Retinal pigment epithelial cell (primary cell): ENCODE data around the gene WWTR1.

Experiments
- DNase-seq: peaks from one replicate; pipeline ENCODE4 v3.0.0-alpha.2; 2010; ENCODE audit warnings: low read depth
- H3K4me3 ChIP-seq: 2 replicates; pipeline ENCODE4 v1.5.1; 2011; ENCODE audit warnings: mild to moderate bottlenecking, low read length, control low read depth, moderate library complexity
- TF ChIP-seq, protein P1 (sequence below): conservative IDR thresholded peaks from 2 replicates; pipeline ENCODE4 v1.5.1; 2011; ENCODE audit warnings: low read depth, low read length, control low read depth, inconsistent platforms

WWTR1 gene

DNA sequence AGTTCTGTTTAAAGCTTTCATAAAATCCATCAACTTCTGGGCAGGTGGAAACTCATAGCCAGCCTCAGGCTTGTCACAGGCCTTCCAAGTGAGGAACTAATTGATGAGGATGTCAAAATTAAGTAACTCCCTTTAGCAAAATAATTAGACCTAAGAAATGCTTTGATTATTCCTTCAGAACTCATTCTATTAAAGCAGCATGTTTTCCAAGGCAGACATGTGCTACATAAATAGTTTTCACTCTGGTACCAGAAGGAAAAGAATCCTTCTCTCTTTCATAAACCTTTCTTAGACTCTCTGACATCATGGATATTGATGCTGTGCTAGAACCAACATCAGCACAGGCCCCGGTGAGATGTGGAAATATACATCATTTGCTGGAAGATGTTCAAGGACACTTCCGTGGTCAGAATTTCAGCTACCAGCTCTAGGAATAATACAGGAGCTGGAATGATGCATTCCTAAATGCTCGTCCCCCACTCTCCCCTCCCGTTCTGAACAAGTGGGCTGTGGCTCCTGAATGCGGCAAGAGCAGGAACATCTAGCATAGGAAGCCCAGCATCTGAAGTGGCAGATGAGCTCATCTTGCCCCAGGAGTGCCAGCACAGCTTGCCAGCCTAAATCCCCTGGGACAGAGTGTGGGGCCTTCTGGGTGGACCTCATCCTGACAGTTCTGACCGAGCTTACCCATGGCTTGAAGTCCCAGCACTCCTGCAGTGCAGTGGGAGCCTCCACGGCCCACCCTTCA is 82.4 kb downstream of the WWTR1 start:
- TF ChIP-seq, protein P1, sequence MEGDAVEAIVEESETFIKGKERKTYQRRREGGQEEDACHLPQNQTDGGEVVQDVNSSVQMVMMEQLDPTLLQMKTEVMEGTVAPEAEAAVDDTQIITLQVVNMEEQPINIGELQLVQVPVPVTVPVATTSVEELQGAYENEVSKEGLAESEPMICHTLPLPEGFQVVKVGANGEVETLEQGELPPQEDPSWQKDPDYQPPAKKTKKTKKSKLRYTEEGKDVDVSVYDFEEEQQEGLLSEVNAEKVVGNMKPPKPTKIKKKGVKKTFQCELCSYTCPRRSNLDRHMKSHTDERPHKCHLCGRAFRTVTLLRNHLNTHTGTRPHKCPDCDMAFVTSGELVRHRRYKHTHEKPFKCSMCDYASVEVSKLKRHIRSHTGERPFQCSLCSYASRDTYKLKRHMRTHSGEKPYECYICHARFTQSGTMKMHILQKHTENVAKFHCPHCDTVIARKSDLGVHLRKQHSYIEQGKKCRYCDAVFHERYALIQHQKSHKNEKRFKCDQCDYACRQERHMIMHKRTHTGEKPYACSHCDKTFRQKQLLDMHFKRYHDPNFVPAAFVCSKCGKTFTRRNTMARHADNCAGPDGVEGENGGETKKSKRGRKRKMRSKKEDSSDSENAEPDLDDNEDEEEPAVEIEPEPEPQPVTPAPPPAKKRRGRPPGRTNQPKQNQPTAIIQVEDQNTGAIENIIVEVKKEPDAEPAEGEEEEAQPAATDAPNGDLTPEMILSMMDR, result no peak
- no peak overlapping the region for H3K4me3 ChIP-seq
- no peak for DNase-seq

GRCh38 chr3:149572796-149573414 is 84.9 kb downstream of the WWTR1 start:
- no peak overlapping the region for H3K4me3 ChIP-seq
- DNase-seq, result no peak

DNA sequence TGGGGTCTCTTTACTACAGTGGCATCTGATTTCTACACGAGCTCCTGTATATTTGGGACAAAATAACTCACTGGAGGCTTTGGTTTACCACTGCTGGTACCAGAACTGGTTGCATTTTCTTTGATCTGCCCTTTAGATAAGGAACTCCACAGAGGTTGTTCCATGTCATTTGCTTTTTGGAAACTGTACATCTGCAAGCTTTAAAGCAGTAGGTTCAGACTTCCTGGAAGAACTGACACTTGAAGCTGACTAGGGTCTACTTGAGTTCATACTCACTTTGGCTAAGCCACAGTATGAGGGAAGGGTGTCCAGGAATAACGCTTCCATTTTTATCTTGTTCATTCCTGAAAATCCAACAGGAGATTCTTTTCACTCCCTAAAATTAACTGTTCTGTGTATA is 86.4 kb downstream of the WWTR1 start:
- TF ChIP-seq, protein P1, result no peak
- H3K4me3 ChIP-seq, result no peak overlapping the region
- DNase-seq, result no peak

More at GRCh38 chr3:149572796-149573414, 84.9 kb downstream of the WWTR1 start:
- TF ChIP-seq, protein P1, result no peak

GRCh38 chr3:149570016-149570415 is 87.8 kb downstream of the WWTR1 start:
- no peak for DNase-seq
- no peak overlapping the region for H3K4me3 ChIP-seq
- TF ChIP-seq, protein P1, result no peak

DNA sequence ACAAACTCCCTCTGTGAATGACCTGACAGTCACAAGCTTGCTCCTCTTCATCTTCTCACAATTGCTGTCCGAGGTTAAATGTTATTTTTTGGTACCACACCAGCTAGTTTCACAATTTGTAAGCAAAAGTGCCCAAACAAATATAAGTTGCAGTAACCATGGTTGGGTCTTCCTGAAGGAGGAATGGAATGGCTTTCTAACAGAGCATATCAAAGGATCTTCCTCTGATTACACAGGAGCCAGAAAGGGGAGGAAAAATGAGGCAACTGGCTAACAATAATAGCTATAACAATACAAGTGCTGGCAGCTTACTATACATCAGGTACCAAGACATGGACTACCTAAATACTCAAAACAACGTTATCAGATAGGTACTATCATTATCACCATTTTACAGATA is 90.4 kb downstream of the WWTR1 start:
- DNase-seq, result no peak
- H3K4me3 ChIP-seq, result no peak overlapping the region
- TF ChIP-seq, protein P1, result no peak

DNA sequence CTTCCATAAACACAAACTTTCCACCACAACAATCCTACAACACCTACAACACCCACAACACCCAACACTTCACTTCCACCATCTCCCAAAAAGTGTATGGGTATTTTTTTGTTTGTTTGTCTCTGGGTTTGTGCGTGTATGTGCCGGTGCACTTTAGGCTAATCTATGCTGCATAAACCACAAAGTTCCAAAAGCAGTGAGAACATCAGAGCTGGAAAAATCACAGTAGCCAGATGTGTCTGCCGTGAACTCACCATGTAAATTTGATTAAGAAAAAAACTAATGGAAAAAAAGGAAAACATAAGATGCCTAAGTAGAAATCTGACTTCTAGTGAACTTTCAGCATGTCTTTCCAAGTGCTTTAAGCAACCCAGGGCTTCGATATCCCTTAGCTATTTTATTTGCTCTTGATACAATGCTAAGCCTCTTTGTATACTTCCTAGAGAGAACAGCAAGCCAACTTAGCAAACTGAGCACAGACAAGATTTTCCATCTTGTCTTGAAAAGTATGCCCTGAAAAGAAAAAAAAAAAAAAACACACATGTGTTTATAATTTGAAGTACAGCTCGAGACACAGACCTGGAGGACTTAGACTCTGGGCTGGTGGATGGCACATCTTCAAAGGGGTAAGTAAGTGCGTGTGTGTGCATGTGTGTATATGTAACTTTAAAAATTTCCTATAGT is 91.4 kb downstream of the WWTR1 start:
- TF ChIP-seq, protein P1, result no peak

More for the DNA sequence above, 91.4 kb downstream of the WWTR1 start:
- DNase-seq, result no peak
- H3K4me3 ChIP-seq, result no peak overlapping the region
